GM12873 (cell line): ENCODE data around the gene MMS22L.

ENCODE experiments used
- TF ChIP-seq, protein P1 (sequence below): IDR thresholded peaks from 2 replicates; pipeline ENCODE4 v1.5.1; 2012; ENCODE audit warnings: low read depth, mild to moderate bottlenecking, moderate library complexity, low read length, control low read depth; ENCODE audit not compliant: insufficient read depth; ENCODE audit errors: missing control alignments

Gene MMS22L

DNA sequence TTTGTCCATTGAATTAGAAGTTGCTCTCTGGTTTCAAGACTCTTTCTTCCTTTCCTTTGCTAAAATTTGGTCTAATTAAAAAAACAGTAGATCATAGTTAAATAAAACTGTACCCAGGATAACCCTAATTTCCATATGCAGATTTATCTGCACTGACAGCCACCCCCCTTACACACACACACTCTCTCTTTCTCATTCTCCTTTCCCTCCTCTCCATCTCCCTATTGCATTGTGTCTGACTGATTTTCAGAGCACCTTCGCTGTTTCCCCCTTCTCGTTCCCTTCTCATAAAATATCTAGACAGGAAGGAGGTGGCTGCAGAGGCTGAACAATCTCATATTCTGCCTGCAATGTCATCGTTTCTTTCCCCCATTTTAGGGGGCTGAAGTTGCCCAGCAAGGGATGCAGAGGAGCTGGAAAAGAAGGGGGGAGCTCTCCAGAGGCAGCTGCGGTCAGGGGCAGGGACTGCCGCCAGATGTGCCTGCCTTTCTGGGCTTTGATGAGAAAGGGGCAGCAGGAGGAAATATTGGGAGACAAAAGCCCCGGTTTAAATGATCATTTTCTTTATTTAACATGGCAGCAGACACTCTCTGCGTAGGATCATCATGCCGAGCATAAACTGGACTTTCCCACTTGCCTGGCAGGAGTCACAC, 22.5 kb upstream of the MMS22L start:
- TF ChIP-seq, protein P1, sequence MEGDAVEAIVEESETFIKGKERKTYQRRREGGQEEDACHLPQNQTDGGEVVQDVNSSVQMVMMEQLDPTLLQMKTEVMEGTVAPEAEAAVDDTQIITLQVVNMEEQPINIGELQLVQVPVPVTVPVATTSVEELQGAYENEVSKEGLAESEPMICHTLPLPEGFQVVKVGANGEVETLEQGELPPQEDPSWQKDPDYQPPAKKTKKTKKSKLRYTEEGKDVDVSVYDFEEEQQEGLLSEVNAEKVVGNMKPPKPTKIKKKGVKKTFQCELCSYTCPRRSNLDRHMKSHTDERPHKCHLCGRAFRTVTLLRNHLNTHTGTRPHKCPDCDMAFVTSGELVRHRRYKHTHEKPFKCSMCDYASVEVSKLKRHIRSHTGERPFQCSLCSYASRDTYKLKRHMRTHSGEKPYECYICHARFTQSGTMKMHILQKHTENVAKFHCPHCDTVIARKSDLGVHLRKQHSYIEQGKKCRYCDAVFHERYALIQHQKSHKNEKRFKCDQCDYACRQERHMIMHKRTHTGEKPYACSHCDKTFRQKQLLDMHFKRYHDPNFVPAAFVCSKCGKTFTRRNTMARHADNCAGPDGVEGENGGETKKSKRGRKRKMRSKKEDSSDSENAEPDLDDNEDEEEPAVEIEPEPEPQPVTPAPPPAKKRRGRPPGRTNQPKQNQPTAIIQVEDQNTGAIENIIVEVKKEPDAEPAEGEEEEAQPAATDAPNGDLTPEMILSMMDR = no peak

DNA sequence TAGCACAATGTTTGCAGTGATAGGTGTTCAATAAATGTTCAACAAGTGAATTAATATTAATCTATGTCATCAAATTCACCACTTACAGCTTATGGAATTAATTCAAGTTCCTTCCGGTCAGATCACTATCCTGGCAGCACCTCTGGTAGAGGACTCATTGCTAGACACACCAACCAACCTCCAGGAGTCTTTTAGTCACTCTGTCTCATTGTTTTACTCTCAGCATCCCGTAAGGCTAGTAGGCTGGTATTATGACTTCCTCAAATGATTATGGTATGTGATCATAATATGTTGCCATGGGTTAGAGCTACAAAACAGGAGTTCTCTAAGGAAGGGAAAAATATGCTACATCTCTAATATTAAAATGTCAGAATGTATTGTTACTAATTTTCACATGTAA, 21.7 kb upstream of the MMS22L start:
- TF ChIP-seq, protein P1 = no peak

GRCh38 chr6:97294451-97294850, 11.4 kb upstream of the MMS22L start:
- TF ChIP-seq, protein P1 = no peak

DNA sequence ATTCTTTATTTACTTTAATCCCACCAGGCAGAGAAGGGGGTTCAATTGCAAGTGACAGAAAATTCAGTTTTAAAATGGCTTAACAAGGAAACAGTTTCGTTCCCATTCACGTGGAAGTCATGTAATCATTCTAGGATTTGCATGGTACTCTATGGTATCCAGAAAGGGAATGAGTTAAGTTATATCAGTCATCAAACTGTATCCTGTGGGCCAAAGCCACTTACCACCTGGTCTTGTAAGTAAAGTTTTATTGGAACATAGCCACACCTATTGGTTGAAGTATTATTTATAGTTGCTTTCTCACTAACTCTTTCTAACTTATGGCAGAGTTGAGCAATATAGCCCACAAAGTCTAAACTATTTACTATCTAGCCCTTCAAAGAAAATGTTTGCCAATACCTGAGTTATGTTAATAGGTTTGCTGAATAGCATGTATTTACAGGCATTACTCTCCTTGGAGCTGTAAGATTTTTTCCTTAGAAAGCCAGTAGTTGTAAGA, 10.2 kb upstream of the MMS22L start:
- TF ChIP-seq, protein P1 = no peak

GRCh38 chr6:97292671-97293070, 9.7 kb upstream of the MMS22L start:
- TF ChIP-seq, protein P1 = no peak

DNA sequence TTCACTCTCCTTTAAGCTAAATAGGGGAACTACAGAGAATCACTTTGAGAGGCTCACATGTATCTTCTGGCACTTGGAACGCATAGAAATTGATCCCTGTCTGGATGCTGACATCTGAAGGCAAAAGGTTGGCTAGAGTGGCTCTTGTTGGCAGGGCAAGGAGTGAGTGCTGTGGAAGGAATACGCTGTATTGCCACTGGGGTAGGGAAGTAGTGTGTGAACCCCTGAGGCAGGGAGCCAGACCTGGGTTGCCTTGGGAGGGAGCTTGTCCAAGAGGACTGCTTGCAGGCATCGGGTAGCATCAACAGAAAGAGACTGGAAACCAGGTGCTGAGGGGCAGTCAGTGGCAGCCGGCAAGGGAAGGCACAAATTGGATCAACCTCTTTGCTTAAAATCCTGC, 8.9 kb upstream of the MMS22L start:
- TF ChIP-seq, protein P1 = no peak

GRCh38 chr6:97289332-97289731, 6.3 kb upstream of the MMS22L start:
- TF ChIP-seq, protein P1 = no peak
